Measurements from ENCODE around the gene LAMA5. TPM values are rescaled to one million over a fixed set of nuclear protein-coding genes. Genes with fewer than 3 reads are reported as not detected.

The LAMA5 gene
- polyA plus RNA-seq, 1 of the 3 experiments (the other 2 are of a cell fraction), result 27.2 TPM

DNA sequence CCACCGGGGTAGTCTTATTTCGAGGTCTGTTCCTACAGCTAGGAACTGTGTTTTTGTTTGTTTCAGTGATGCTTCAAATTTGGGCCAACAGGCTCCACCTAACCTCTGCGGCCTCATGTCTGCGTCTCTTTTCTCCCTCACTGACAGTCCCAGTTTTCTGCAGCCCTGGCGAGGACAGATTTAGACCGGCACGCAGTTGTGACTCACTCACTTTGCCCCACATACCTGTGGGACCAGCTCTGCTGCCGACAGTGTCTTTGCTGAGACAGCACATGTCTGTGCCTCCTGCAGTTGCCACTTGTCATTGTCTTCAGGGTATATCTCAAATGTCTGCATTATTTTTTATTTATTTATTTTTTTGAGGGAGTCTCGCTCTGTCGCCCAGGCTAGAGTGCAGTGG lies 99.6 kb downstream of the LAMA5 start:
- TF ChIP-seq SMC3 (IDR thresholded peaks at IDR 0.05; ENCODE audit: low read depth, low read length), result no peak
- no peak for TF ChIP-seq FOSL2 (IDR thresholded peaks at IDR 0.05; ENCODE audit: borderline replicate concordance, low read depth)
- no peak for TF ChIP-seq FOXJ3 (CRISPR knock-in tag; IDR thresholded peaks at IDR 0.05)
- TF ChIP-seq, protein P1, sequence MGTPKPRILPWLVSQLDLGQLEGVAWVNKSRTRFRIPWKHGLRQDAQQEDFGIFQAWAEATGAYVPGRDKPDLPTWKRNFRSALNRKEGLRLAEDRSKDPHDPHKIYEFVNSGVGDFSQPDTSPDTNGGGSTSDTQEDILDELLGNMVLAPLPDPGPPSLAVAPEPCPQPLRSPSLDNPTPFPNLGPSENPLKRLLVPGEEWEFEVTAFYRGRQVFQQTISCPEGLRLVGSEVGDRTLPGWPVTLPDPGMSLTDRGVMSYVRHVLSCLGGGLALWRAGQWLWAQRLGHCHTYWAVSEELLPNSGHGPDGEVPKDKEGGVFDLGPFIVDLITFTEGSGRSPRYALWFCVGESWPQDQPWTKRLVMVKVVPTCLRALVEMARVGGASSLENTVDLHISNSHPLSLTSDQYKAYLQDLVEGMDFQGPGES (IDR thresholded peaks at IDR 0.05; ENCODE audit: low read depth, low read length), result no peak
- no peak for TF ChIP-seq TEAD4 (IDR thresholded peaks at IDR 0.05; ENCODE audit: borderline replicate concordance, insufficient read depth)
- no peak for TF ChIP-seq CHD2 (IDR thresholded peaks at IDR 0.05; ENCODE audit: low read length, partially characterized antibody)
- no peak for TF ChIP-seq NFIC (IDR thresholded peaks at IDR 0.05; ENCODE audit: borderline replicate concordance)
- TF ChIP-seq, protein P2, sequence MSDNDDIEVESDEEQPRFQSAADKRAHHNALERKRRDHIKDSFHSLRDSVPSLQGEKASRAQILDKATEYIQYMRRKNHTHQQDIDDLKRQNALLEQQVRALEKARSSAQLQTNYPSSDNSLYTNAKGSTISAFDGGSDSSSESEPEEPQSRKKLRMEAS (IDR thresholded peaks at IDR 0.05; ENCODE audit: low read depth), result no peak
- TF ChIP-seq RFX5 (IDR thresholded peaks at IDR 0.05; ENCODE audit: low read length), result no peak
- no peak for TF ChIP-seq MXI1 (IDR thresholded peaks at IDR 0.05; ENCODE audit: low read depth, low read length)
- TF ChIP-seq MEF2A (IDR thresholded peaks at IDR 0.05; ENCODE audit: borderline replicate concordance, low read depth), result no peak
- TF ChIP-seq, protein P3, sequence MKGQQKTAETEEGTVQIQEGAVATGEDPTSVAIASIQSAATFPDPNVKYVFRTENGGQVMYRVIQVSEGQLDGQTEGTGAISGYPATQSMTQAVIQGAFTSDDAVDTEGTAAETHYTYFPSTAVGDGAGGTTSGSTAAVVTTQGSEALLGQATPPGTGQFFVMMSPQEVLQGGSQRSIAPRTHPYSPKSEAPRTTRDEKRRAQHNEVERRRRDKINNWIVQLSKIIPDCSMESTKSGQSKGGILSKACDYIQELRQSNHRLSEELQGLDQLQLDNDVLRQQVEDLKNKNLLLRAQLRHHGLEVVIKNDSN (IDR thresholded peaks at IDR 0.05; ENCODE audit: borderline replicate concordance, low read depth), result no peak
- no peak for TF ChIP-seq POLR2AphosphoS5 (IDR thresholded peaks at IDR 0.05; ENCODE audit: low read depth, low read length)
- TF ChIP-seq, protein P4, sequence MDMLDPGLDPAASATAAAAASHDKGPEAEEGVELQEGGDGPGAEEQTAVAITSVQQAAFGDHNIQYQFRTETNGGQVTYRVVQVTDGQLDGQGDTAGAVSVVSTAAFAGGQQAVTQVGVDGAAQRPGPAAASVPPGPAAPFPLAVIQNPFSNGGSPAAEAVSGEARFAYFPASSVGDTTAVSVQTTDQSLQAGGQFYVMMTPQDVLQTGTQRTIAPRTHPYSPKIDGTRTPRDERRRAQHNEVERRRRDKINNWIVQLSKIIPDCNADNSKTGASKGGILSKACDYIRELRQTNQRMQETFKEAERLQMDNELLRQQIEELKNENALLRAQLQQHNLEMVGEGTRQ (IDR thresholded peaks at IDR 0.05; ENCODE audit: borderline replicate concordance, low read depth, low read length), result no peak
- TF ChIP-seq GATA2 (CRISPR knock-in tag; IDR thresholded peaks at IDR 0.05), result no peak
- TF ChIP-seq EP300 (IDR thresholded peaks at IDR 0.05; ENCODE audit: borderline replicate concordance in 1 of 2, low read depth in 1 of 2, low read length in 1 of 2), result no peak
- TF ChIP-seq NRF1 (IDR thresholded peaks at IDR 0.05; ENCODE audit: low read depth, low read length), result no peak
- TF ChIP-seq JUND (IDR thresholded peaks at IDR 0.05), result no peak
- TF ChIP-seq EZH2phosphoT487 (IDR thresholded peaks at IDR 0.05; ENCODE audit: borderline replicate concordance, low read depth), result no peak
- no peaks in the 10 kb centered on the region for H3K79me2 ChIP-seq (ENCODE audit: insufficient read depth)
- H4K20me1 ChIP-seq (ENCODE audit: insufficient read depth), result no peaks in the 10 kb centered on the region
- H3K9me2 ChIP-seq, result no peaks in the 10 kb centered on the region
- no peak overlapping the region for H3K4me2 ChIP-seq
- no peak overlapping the region for H3K4me3 ChIP-seq (ENCODE audit: low read depth in 2 of 2, low read length in 1 of 2)
- POLR2A ChIA-PET, result no interaction called here
- no peak for DNase-seq
- H3K9ac ChIP-seq, result no peak overlapping the region
- 89% methylated on average over 10 of the region's 10 CpGs for WGBS (ENCODE audit: low lambda C conversion rate)
- H3K9me3 ChIP-seq, result no peaks in the 10 kb centered on the region
- H3F3A ChIP-seq (replicated peaks; ENCODE audit: insufficient read depth), result no peaks in the 10 kb centered on the region
- no peaks in the 10 kb centered on the region for H3K27me3 ChIP-seq (ENCODE audit: insufficient read depth)
- H3K27ac ChIP-seq (ENCODE audit: low read depth in 2 of 2, low read length in 1 of 2), result no peak overlapping the region
- peaks cover 20 to 33% of the 10 kb centered on the region in 2 experiments for H3K36me3 ChIP-seq (replicated peaks in 1 of 2; ENCODE audit: control insufficient read depth in 1 of 2, insufficient read depth in 2 of 2, low read length in 1 of 2)
- H3K4me1 ChIP-seq (ENCODE audit: control insufficient read depth in 1 of 2, insufficient read depth in 2 of 2, low read depth in 1 of 2, low read length in 1 of 2), result no peaks in the 10 kb centered on the region
- CTCF ChIA-PET, result no interaction called here
- no peak overlapping the region for H2AFZ ChIP-seq (ENCODE audit: low read depth)
